H9 (cell line): ENCODE measurements around the gene LAMB4. TPM values are rescaled to one million over a fixed set of nuclear protein-coding genes. Genes with fewer than 3 reads are reported as not detected.

ENCODE experiments used
- DNase-seq: peaks from one replicate; pipeline ENCODE4 v3.0.0-alpha.2; 2017
- H2AFZ ChIP-seq: one replicate; pipeline ENCODE4 v1.6.1; 2013; ENCODE audit warnings: mild to moderate bottlenecking, low read length, control low read depth, moderate library complexity
- H2AK5ac ChIP-seq: 2 replicates; pipeline ENCODE4 v1.6.1; 2013; ENCODE audit warnings: low read length, control low read depth, mixed read lengths; ENCODE audit not compliant: insufficient read length
- H2BK120ac ChIP-seq: one replicate; pipeline ENCODE4 v1.6.1; 2013; ENCODE audit warnings: low read depth, mild to moderate bottlenecking, low read length, control low read depth, inconsistent platforms; ENCODE audit not compliant: poor library complexity, severe bottlenecking
- H2BK12ac ChIP-seq: 2 replicates; pipeline ENCODE4 v1.6.1; 2013; ENCODE audit warnings: low read length, control low read depth, mixed read lengths, low read depth; ENCODE audit not compliant: insufficient read length
- H2BK15ac ChIP-seq: 2 replicates; pipeline ENCODE4 v1.6.1; 2013; ENCODE audit warnings: low read depth, low read length, control low read depth
- H2BK20ac ChIP-seq: one replicate; pipeline ENCODE4 v1.6.1; 2013; ENCODE audit warnings: low read depth, mild to moderate bottlenecking, low read length, control low read depth, inconsistent platforms; ENCODE audit not compliant: poor library complexity, severe bottlenecking
- H2BK5ac ChIP-seq: 2 replicates; pipeline ENCODE4 v1.6.1; 2013; ENCODE audit warnings: low read length, control low read depth, mixed read lengths; ENCODE audit not compliant: insufficient read length
- H3K14ac ChIP-seq: 2 replicates; pipeline ENCODE4 v1.6.1; 2013; ENCODE audit warnings: low read length, control low read depth; ENCODE audit not compliant: insufficient read depth
- H3K18ac ChIP-seq: 2 replicates; pipeline ENCODE4 v1.6.1; 2013; ENCODE audit warnings: low read depth, mild to moderate bottlenecking, mixed read lengths, low read length, control low read depth; ENCODE audit not compliant: insufficient read length
- H3K23ac ChIP-seq: 2 replicates; pipeline ENCODE4 v1.6.1; 2013; ENCODE audit warnings: low read length, control low read depth, mixed read lengths, low read depth; ENCODE audit not compliant: insufficient read length
- H3K23me2 ChIP-seq: 2 replicates; pipeline ENCODE4 v1.6.1; 2013; ENCODE audit warnings: low read depth, mild to moderate bottlenecking, mixed read lengths, low read length, control low read depth; ENCODE audit not compliant: insufficient read length, poor library complexity, severe bottlenecking
- H3K27ac ChIP-seq: 2 replicates; pipeline ENCODE4 v1.5.1; 2013; ENCODE audit warnings: low read length, control low read depth, mixed read lengths, low read depth; ENCODE audit not compliant: insufficient read length
- H3K27me3 ChIP-seq: 2 replicates; pipeline ENCODE4 v1.6.1; 2013; ENCODE audit warnings: low read length, control low read depth, inconsistent platforms; ENCODE audit not compliant: insufficient read depth
- H3K4ac ChIP-seq: 2 replicates; pipeline ENCODE4 v1.6.1; 2013; ENCODE audit warnings: low read depth, mild to moderate bottlenecking, control low read depth, inconsistent platforms, low read length, moderate library complexity
- H3K4me1 ChIP-seq: 2 replicates; pipeline ENCODE4 v1.6.1; 2013; ENCODE audit warnings: low read length, control low read depth, inconsistent platforms; ENCODE audit not compliant: insufficient read depth
- H3K4me2 ChIP-seq: 2 replicates; pipeline ENCODE4 v1.6.1; 2013; ENCODE audit warnings: low read length, control low read depth, mixed read lengths; ENCODE audit not compliant: insufficient read length, insufficient read depth
- H3K56ac ChIP-seq: 2 replicates; pipeline ENCODE4 v1.6.1; 2013; ENCODE audit warnings: low read depth, mild to moderate bottlenecking, mixed read lengths, low read length, control low read depth; ENCODE audit not compliant: insufficient read length
- H3K79me1 ChIP-seq: 2 replicates; pipeline ENCODE4 v1.6.1; 2013; ENCODE audit warnings: low read depth, mild to moderate bottlenecking, moderate library complexity, low read length, control low read depth, inconsistent platforms; ENCODE audit not compliant: insufficient read depth, poor library complexity, severe bottlenecking
- H3K79me2 ChIP-seq: 2 replicates; pipeline ENCODE4 v1.6.1; 2013; ENCODE audit warnings: low read length, control low read depth, inconsistent platforms; ENCODE audit not compliant: insufficient read depth
- H3K9ac ChIP-seq: 2 replicates; pipeline ENCODE4 v1.6.1; 2013; ENCODE audit warnings: low read length, control low read depth, mixed read lengths; ENCODE audit not compliant: insufficient read length; ENCODE audit errors: extremely low read depth
- H3K9me3 ChIP-seq: one replicate; pipeline ENCODE4 v1.6.1; 2013; ENCODE audit warnings: low read depth, low read length, inconsistent platforms; ENCODE audit not compliant: control insufficient read depth
- H3T11ph ChIP-seq: one replicate; pipeline ENCODE4 v1.6.1; 2013; ENCODE audit warnings: mild to moderate bottlenecking, low read length, control low read depth, inconsistent platforms
- H4K20me1 ChIP-seq: one replicate; pipeline ENCODE4 v1.6.1; 2013; ENCODE audit not compliant: control insufficient read depth, insufficient read length, insufficient read depth
- H4K5ac ChIP-seq: 2 replicates; pipeline ENCODE4 v1.6.1; 2013; ENCODE audit warnings: low read depth, mild to moderate bottlenecking, mixed read lengths, low read length, control low read depth; ENCODE audit not compliant: insufficient read length
- H4K8ac ChIP-seq: replicated peaks from 2 replicates; pipeline ENCODE4 v1.6.1; 2013; ENCODE audit warnings: low read length, control low read depth, mixed read lengths, low read depth; ENCODE audit not compliant: insufficient read length
- H4K91ac ChIP-seq: 2 replicates; pipeline ENCODE4 v1.6.1; 2013; ENCODE audit warnings: low read depth, mild to moderate bottlenecking, moderate library complexity, mixed read lengths, low read length, control low read depth; ENCODE audit not compliant: insufficient read length
- H3K27ac Mint-ChIP-seq, 3 experiments: 2 replicates in 2 of 3; 3 replicates in 1 of 3; pipeline ENCODE4 v1.8.0; 2020 to 2021; ENCODE audit warnings: mixed read lengths in 3 of 3, mild to moderate bottlenecking in 1 of 3, moderate library complexity in 1 of 3
- H3K27me3 Mint-ChIP-seq: 2 replicates; pipeline ENCODE4 v1.8.0; 2021; ENCODE audit warnings: low read depth, mild to moderate bottlenecking, moderate library complexity, mixed read lengths
- H3K36me3 Mint-ChIP-seq, 3 experiments: 2 replicates in 2 of 3; 3 replicates in 1 of 3; pipeline ENCODE4 v1.8.0; 2020 to 2021; ENCODE audit warnings: low read depth in 3 of 3, mixed read lengths in 3 of 3; ENCODE audit not compliant: insufficient read depth in 1 of 3
- H3K4me1 Mint-ChIP-seq, 2 experiments: 2 replicates each; pipeline ENCODE4 v1.8.0; 2020; ENCODE audit warnings: mixed read lengths in 2 of 2
- H3K4me3 Mint-ChIP-seq, 2 experiments: 2 replicates in 1 of 2; 3 replicates in 1 of 2; pipeline ENCODE4 v1.8.0; 2020 to 2021; ENCODE audit warnings: mild to moderate bottlenecking in 2 of 2, mixed read lengths in 2 of 2, moderate library complexity in 1 of 2
- H3K9me3 Mint-ChIP-seq, 2 experiments: 2 replicates in 1 of 2; 3 replicates in 1 of 2; pipeline ENCODE4 v1.8.0; 2020; ENCODE audit warnings: mild to moderate bottlenecking in 2 of 2, mixed read lengths in 2 of 2, moderate library complexity in 1 of 2
- CTCF ChIP-seq: fragments of 200-600 bp; sonication (generic); conservative IDR thresholded peaks from 3 replicates; pipeline ENCODE4 v1.8.0; 2021; ENCODE audit warnings: antibody characterized with exemption, mild to moderate bottlenecking
- WGBS: extraction: QIAGEN DNeasy Blood & Tissue Kit; methylation state at CpG from one replicate; pipeline ENCODE4 v1.1.7; 2013; ENCODE audit warnings: missing lambda C conversion rate, low lambda C conversion rate, mixed read lengths; ENCODE audit not compliant: insufficient read length; ENCODE audit errors: extremely low coverage; 5-methylcytosine and 5-hydroxymethylcytosine counted together
- total RNA-seq: library from RNA; stranded (reverse); gene quantifications from 2 replicates; pipeline ENCODE4 v1.2.1, GENCODE V29; 2021

The LAMB4 gene
- total RNA-seq, 1 experiment from 2014 or later = not detected

- H3K4me1 Mint-ChIP-seq = peaks cover 0 to 5% of the 10 kb centered on the region in 2 experiments; a peak in 1 of 4 replicates
- Histone ChIP-seq H3K4me2 (no peak overlapping the region), H2BK12ac (no peak overlapping the region), H4K8ac (no peak overlapping the region), H4K91ac (no peak overlapping the region), H3T11ph (no peak overlapping the region), H2AFZ (no peak overlapping the region), H2BK120ac (no peak overlapping the region), H3K27me3 (no peaks in the 10 kb centered on the region), H3K56ac (no peak overlapping the region), H2BK20ac (no peak overlapping the region), H3K23ac (no peak overlapping the region), H3K4ac (no peak overlapping the region), H2BK5ac (no peak overlapping the region), H3K18ac (no peak overlapping the region), H3K79me2 (no peaks in the 10 kb centered on the region), H2BK15ac (no peak overlapping the region), H3K27ac (no peak overlapping the region), H2AK5ac (no peak overlapping the region), H3K23me2 (no peaks in the 10 kb centered on the region), H3K4me1 (no peaks in the 10 kb centered on the region), H4K5ac (no peak overlapping the region), H3K79me1 (no peaks in the 10 kb centered on the region), H3K14ac (no peak overlapping the region), H3K9ac (no peak overlapping the region), H4K20me1 (no peaks in the 10 kb centered on the region), H3K9me3 (no peaks in the 10 kb centered on the region)
- no CpG with 5 or more reads among the region's 1 CpG for WGBS
- H3K9me3 Mint-ChIP-seq = no peaks in the 10 kb centered on the region; a peak in 1 of 5 replicates
- no peak for TF ChIP-seq CTCF
- no peak for DNase-seq
- no peaks in the 10 kb centered on the region for H3K27me3 Mint-ChIP-seq
- H3K27ac Mint-ChIP-seq = no peak overlapping the region
- no peaks in the 10 kb centered on the region for H3K36me3 Mint-ChIP-seq
- H3K4me3 Mint-ChIP-seq = no peak overlapping the region
These were observed 78.7 kb downstream of the LAMB4 start for GRCh38 chr7:108051454-108051853.
